Activated gamma-delta T cell (primary cell): ENCODE data around the gene AGER.
"Not testable (repeated sequence)": the region's sequence is repeated elsewhere in the genome, so short reads cannot be mapped to it uniquely, and the experiment has no call there.

Source experiments
- DNase-seq: peaks from one replicate; lab custom pipeline; 2025; lab: John Stamatoyannopoulos, UW
- total RNA-seq, 2 donors: gene quantifications; one replicate each; lab custom pipeline; 2026; lab: John Stamatoyannopoulos, UW

AGER gene
- 14.3 to 14.5 reads per million in 2 donors for total RNA-seq

GRCh38 chr6:32184084-32184640, at the start of gene AGER:
AGER (minus strand) TSS chr6:32184253; CDS start chr6:32184222, 31 bp downstream.
- no peak for DNase-seq

GRCh38 chr6:32226434-32226833, 42.4 kb upstream of the AGER start:
- DNase-seq = no peak

GRCh38 chr6:32224696-32225095, 40.6 kb upstream of the AGER start:
- DNase-seq = no peak

GRCh38 chr6:32223258-32224235, 39.5 kb upstream of the AGER start, which contains the start of gene NOTCH4:
NOTCH4 (minus strand) TSS chr6:32224067; CDS start chr6:32223928, 139 bp downstream.
- no peak for DNase-seq

GRCh38 chr6:32222333-32223230, 38.5 kb upstream of the AGER start:
- no peak for DNase-seq

GRCh38 chr6:32220021-32220420, 36.0 kb upstream of the AGER start:
- DNase-seq = no peak

- no peak for DNase-seq
Measured at GRCh38 chr6:32218167-32218566, 34.1 kb upstream of the AGER start.

GRCh38 chr6:32216998-32217397, 32.9 kb upstream of the AGER start:
- no peak for DNase-seq

- DNase-seq = no peak
Measured at GRCh38 chr6:32216285-32216684, 32.2 kb upstream of the AGER start.

GRCh38 chr6:32215617-32216016, 31.6 kb upstream of the AGER start:
- no peak for DNase-seq

- no peak for DNase-seq
Measured at GRCh38 chr6:32214126-32214525, 30.1 kb upstream of the AGER start.

- DNase-seq = no peak
Measured at GRCh38 chr6:32213649-32214048, 29.6 kb upstream of the AGER start.

GRCh38 chr6:32212076-32212760, 28.2 kb upstream of the AGER start:
- no peak for DNase-seq

- DNase-seq = not testable (repeated sequence)
Measured at GRCh38 chr6:32211432-32211831, 27.4 kb upstream of the AGER start.

- no peak for DNase-seq
Measured at GRCh38 chr6:32210191-32210601, 26.1 kb upstream of the AGER start.

- DNase-seq = no peak
Measured at GRCh38 chr6:32208996-32209395, 24.9 kb upstream of the AGER start.

GRCh38 chr6:32204268-32204715, 20.2 kb upstream of the AGER start:
- no peak for DNase-seq

- DNase-seq = no peak
Measured at GRCh38 chr6:32203426-32204267, 19.6 kb upstream of the AGER start.

- DNase-seq = no peak
Measured at GRCh38 chr6:32202186-32202585, 18.1 kb upstream of the AGER start.

GRCh38 chr6:32200711-32201475, 16.8 kb upstream of the AGER start:
- DNase-seq = no peak
